ENCODE measurements around the gene HAND2. TPM values are rescaled to one million over a fixed set of nuclear protein-coding genes. Genes with fewer than 3 reads are reported as not detected.

HAND2 gene
- total and polyA plus RNA-seq, 10 donors = 0.80 to 6.3 (median 1.8) TPM

GRCh38 chr4:173516621-173517524, 13.2 kb downstream of the HAND2 start:
- 10 to 23% (median 14%) methylated on average over 48 of the region's 48 CpGs for WGBS, 5 donors
- H3K4me1 ChIP-seq = peaks cover 0 to 39% (median 25%) of the 10 kb centered on the region in 6 donors
- H3K9me3 ChIP-seq = no peaks in the 10 kb centered on the region
- peak overlapping the region in 1 of 8 donors; percentile 33 for H3K4me3 ChIP-seq
- DNase-seq = no peak
- H3K27me3 ChIP-seq (replicated peaks in 1 of 7) = peaks cover 15 to 100% (median 86%) of the 10 kb centered on the region in 7 donors
- TF ChIP-seq POLR2AphosphoS5 (IDR thresholded peaks at IDR 0.05) (no peak), POLR2A (IDR thresholded peaks at IDR 0.05) (no peak), CTCF (IDR thresholded peaks at IDR 0.05 in 8 of 11, conservative IDR thresholded peaks at IDR 0.05 in 3 of 11) (no peak)
- H3K27ac ChIP-seq = peak overlapping the region in 2 of 8 donors; percentile 21 to 65
- intact Hi-C loops (cut with DNase I; ENCODE audit: low total_unique reads) = no loop called here
- H3K36me3 ChIP-seq = no peaks in the 10 kb centered on the region

GRCh38 chr4:173515458-173515857, 14.6 kb downstream of the HAND2 start:
- DNase-seq = no peak
- Histone ChIP-seq H3K36me3 (no peaks in the 10 kb centered on the region), H3K27ac (no peak overlapping the region), H3K4me3 (no peak overlapping the region), H3K27me3 (replicated peaks in 1 of 7) (peaks cover 15 to 100% (median 86%) of the 10 kb centered on the region in 7 donors), H3K4me1 (peaks cover 0 to 32% (median 18%) of the 10 kb centered on the region in 6 donors), H3K9me3 (peaks cover 0 to 5% (median 0%) of the 10 kb centered on the region in 8 donors)
- intact Hi-C loops (cut with DNase I; ENCODE audit: low total_unique reads) = no loop called here
- 40 to 57% (median 47%) methylated on average over 2 to 4 of the region's 4 CpGs for WGBS, 5 donors
- TF ChIP-seq CTCF (IDR thresholded peaks at IDR 0.05 in 8 of 11, conservative IDR thresholded peaks at IDR 0.05 in 3 of 11) (no peak), POLR2A (IDR thresholded peaks at IDR 0.05) (no peak), POLR2AphosphoS5 (IDR thresholded peaks at IDR 0.05) (no peak)

GRCh38 chr4:173514641-173515217, 15.3 kb downstream of the HAND2 start:
- Histone ChIP-seq H3K36me3 (no peaks in the 10 kb centered on the region), H3K27me3 (replicated peaks in 1 of 7) (peaks cover 15 to 100% (median 84%) of the 10 kb centered on the region in 7 donors), H3K9me3 (peaks cover 0 to 6% (median 0%) of the 10 kb centered on the region in 8 donors), H3K4me1 (peaks cover 0 to 36% (median 21%) of the 10 kb centered on the region in 6 donors), H3K4me3 (no peak overlapping the region), H3K27ac (no peak overlapping the region)
- intact Hi-C loops (cut with DNase I; ENCODE audit: low total_unique reads) = no loop called here
- TF ChIP-seq CTCF (IDR thresholded peaks at IDR 0.05 in 8 of 11, conservative IDR thresholded peaks at IDR 0.05 in 3 of 11) (no peak), POLR2AphosphoS5 (IDR thresholded peaks at IDR 0.05) (no peak), POLR2A (IDR thresholded peaks at IDR 0.05) (no peak)
- 27 to 32% (median 31%) methylated on average over 4 of the region's 4 CpGs for WGBS, 5 donors
- DNase-seq = no peak

GRCh38 chr4:173513651-173514050, 16.4 kb downstream of the HAND2 start:
- Histone ChIP-seq H3K36me3 (no peaks in the 10 kb centered on the region), H3K27ac (no peak overlapping the region), H3K4me1 (peaks cover 5 to 40% (median 24%) of the 10 kb centered on the region in 6 donors), H3K27me3 (replicated peaks in 1 of 7) (peaks cover 12 to 100% (median 84%) of the 10 kb centered on the region in 7 donors), H3K9me3 (peaks cover 0 to 6% (median 0%) of the 10 kb centered on the region in 8 donors), H3K4me3 (no peak overlapping the region)
- intact Hi-C loops (cut with DNase I; ENCODE audit: low total_unique reads) = no loop called here
- no peak for DNase-seq
- TF ChIP-seq CTCF (IDR thresholded peaks at IDR 0.05 in 8 of 11, conservative IDR thresholded peaks at IDR 0.05 in 3 of 11) = no peak
